Measurements from ENCODE around the gene APBB3. TPM values are rescaled to one million over a fixed set of nuclear protein-coding genes. Genes with fewer than 3 reads are reported as not detected.

APBB3 gene
- total RNA-seq, 2 donors from 2014 or later = 36.4 to 41.4 TPM

GRCh38 chr5:140550147-140551079 is 14.0 kb downstream of the APBB3 start:
- 94 to 100% methylated on average over 9 to 11 of the region's 11 CpGs for WGBS, 2 experiments (ENCODE audit: insufficient coverage in 1 of 2, insufficient read length in 1 of 2)
- H3K4me3 Mint-ChIP-seq = no peak overlapping the region
- H3K4me1 Mint-ChIP-seq = peaks cover 26% of the 10 kb centered on the region
- no peaks in the 10 kb centered on the region for H3K9me3 Mint-ChIP-seq
- no peaks in the 10 kb centered on the region for H3K27me3 Mint-ChIP-seq (ENCODE audit: insufficient read depth)
- H3K36me3 Mint-ChIP-seq (ENCODE audit: low read depth) = peaks cover 50% of the 10 kb centered on the region
- Histone ChIP-seq H3K4me1 (ENCODE audit: control insufficient read depth, insufficient read depth, low read length) (peaks cover 18% of the 10 kb centered on the region), H3K27ac (ENCODE audit: low read depth, low read length) (no peak overlapping the region), H3K36me3 (ENCODE audit: control insufficient read depth, insufficient read depth, low read length) (peaks cover 69% of the 10 kb centered on the region), H3K9ac (ENCODE audit: extremely low read depth, low read length, poor library complexity, severe bottlenecking) (no peak overlapping the region), H3K4me3 (ENCODE audit: low read length) (no peak overlapping the region), H3K27me3 (ENCODE audit: control insufficient read depth, insufficient read depth, low read length, poor library complexity, severe bottlenecking) (no peaks in the 10 kb centered on the region), H3K9me3 (ENCODE audit: control insufficient read depth, low read length) (no peaks in the 10 kb centered on the region)
- TF ChIP-seq, protein P1, sequence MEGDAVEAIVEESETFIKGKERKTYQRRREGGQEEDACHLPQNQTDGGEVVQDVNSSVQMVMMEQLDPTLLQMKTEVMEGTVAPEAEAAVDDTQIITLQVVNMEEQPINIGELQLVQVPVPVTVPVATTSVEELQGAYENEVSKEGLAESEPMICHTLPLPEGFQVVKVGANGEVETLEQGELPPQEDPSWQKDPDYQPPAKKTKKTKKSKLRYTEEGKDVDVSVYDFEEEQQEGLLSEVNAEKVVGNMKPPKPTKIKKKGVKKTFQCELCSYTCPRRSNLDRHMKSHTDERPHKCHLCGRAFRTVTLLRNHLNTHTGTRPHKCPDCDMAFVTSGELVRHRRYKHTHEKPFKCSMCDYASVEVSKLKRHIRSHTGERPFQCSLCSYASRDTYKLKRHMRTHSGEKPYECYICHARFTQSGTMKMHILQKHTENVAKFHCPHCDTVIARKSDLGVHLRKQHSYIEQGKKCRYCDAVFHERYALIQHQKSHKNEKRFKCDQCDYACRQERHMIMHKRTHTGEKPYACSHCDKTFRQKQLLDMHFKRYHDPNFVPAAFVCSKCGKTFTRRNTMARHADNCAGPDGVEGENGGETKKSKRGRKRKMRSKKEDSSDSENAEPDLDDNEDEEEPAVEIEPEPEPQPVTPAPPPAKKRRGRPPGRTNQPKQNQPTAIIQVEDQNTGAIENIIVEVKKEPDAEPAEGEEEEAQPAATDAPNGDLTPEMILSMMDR (conservative IDR thresholded peaks at IDR 0.05) = no peak
- no peak overlapping the region for H3K27ac Mint-ChIP-seq
- DNase-seq = peak; percentile 31

- H3K27me3 Mint-ChIP-seq (ENCODE audit: insufficient read depth) = no peaks in the 10 kb centered on the region
These were observed 14.9 kb downstream of the APBB3 start for GRCh38 chr5:140549237-140550144.

DNA sequence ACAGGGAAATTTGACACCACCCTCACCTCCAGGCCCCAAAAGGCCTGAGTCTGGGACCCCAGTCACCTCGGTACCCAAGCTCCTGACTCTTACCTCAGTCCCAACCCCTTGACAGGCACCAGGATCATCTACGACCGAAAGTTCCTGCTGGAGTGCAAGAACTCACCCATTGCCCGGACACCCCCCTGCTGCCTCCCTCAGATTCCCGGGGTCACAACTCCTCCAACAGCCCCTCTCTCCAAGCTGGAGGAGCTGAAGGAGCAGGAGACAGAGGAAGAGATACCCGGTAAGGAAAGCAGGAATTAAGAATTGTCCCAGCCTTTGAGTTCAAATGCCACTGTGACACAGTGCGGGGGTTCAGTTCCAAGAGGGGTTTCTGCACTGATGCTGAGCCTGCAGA is 15.6 kb downstream of the APBB3 start:
- H3K36me3 Mint-ChIP-seq (ENCODE audit: low read depth) = peaks cover 51% of the 10 kb centered on the region
- H3K4me1 Mint-ChIP-seq = peaks cover 21% of the 10 kb centered on the region
- peak overlapping the region; percentile 95 for H3K27ac Mint-ChIP-seq
- TF ChIP-seq, protein P1 (conservative IDR thresholded peaks at IDR 0.05) = no peak
- Histone ChIP-seq H3K27ac (ENCODE audit: low read depth, low read length) (no peak overlapping the region), H3K9me3 (ENCODE audit: control insufficient read depth, low read length) (no peaks in the 10 kb centered on the region), H3K27me3 (ENCODE audit: control insufficient read depth, insufficient read depth, low read length, poor library complexity, severe bottlenecking) (no peaks in the 10 kb centered on the region), H3K9ac (ENCODE audit: extremely low read depth, low read length, poor library complexity, severe bottlenecking) (no peak overlapping the region), H3K4me1 (ENCODE audit: control insufficient read depth, insufficient read depth, low read length) (peaks cover 18% of the 10 kb centered on the region), H3K36me3 (ENCODE audit: control insufficient read depth, insufficient read depth, low read length) (peaks cover 72% of the 10 kb centered on the region), H3K4me3 (ENCODE audit: low read length) (no peak overlapping the region)
- no peaks in the 10 kb centered on the region for H3K27me3 Mint-ChIP-seq (ENCODE audit: insufficient read depth)
- 88 to 100% methylated on average over 2 to 7 of the region's 7 CpGs for WGBS, 2 experiments (ENCODE audit: insufficient coverage in 1 of 2, insufficient read length in 1 of 2)
- no peak overlapping the region for H3K4me3 Mint-ChIP-seq
- DNase-seq = no peak
- no peaks in the 10 kb centered on the region for H3K9me3 Mint-ChIP-seq

More at GRCh38 chr5:140549237-140550144, 14.9 kb downstream of the APBB3 start:
- Histone ChIP-seq H3K9ac (ENCODE audit: extremely low read depth, low read length, poor library complexity, severe bottlenecking) (no peak overlapping the region), H3K4me3 (ENCODE audit: low read length) (no peak overlapping the region), H3K4me1 (ENCODE audit: control insufficient read depth, insufficient read depth, low read length) (peaks cover 18% of the 10 kb centered on the region), H3K9me3 (ENCODE audit: control insufficient read depth, low read length) (no peaks in the 10 kb centered on the region), H3K27ac (ENCODE audit: low read depth, low read length) (no peak overlapping the region), H3K36me3 (ENCODE audit: control insufficient read depth, insufficient read depth, low read length) (peaks cover 72% of the 10 kb centered on the region), H3K27me3 (ENCODE audit: control insufficient read depth, insufficient read depth, low read length, poor library complexity, severe bottlenecking) (no peaks in the 10 kb centered on the region)
- DNase-seq = peak; percentile 36
- Mint-ChIP-seq H3K27ac (peak overlapping the region; percentile 95), H3K9me3 (no peaks in the 10 kb centered on the region), H3K4me1 (peaks cover 25% of the 10 kb centered on the region), H3K36me3 (ENCODE audit: low read depth) (peaks cover 50% of the 10 kb centered on the region), H3K4me3 (no peak overlapping the region)
- 93 to 96% methylated on average over 3 of the region's 3 CpGs for WGBS, 2 experiments (ENCODE audit: insufficient coverage in 1 of 2, insufficient read length in 1 of 2)
- TF ChIP-seq, protein P1 (conservative IDR thresholded peaks at IDR 0.05) = no peak
